NT2/D1 (cell line): ENCODE measurements around the gene WDHD1.

Source experiments
- SUZ12 ChIP-seq: IDR thresholded peaks from 2 replicates; pipeline ENCODE4 v1.6.1; 2011; ENCODE audit not compliant: insufficient read length, insufficient read depth; ENCODE audit errors: extremely low read depth
- YY1 ChIP-seq: IDR thresholded peaks from 2 replicates; pipeline ENCODE4 v1.6.1; 2011; ENCODE audit not compliant: insufficient read length, insufficient read depth
- ZNF274 ChIP-seq: IDR thresholded peaks from 2 replicates; pipeline ENCODE4 v1.6.1; 2011; ENCODE audit warnings: mild to moderate bottlenecking, low read depth, low read length

DNA sequence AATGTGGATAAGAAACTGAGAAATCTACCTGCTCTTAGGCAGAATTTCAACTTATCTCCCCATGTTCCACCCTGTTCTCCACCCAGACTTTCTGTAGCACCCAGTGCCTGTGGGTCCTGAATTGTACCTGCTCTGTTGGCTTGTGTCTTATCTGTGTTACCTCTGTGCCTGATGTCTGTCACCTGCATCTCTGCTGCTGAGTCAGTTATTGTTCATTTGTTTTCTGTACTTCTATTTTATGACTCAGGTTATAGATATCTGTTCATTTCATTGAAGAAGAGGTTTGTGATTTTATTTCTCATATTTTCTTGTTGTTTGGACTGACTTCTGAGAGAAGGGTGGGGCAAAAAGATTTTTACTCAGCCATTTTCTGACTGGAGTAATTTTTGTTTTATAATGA, 11.8 kb upstream of the WDHD1 start:
- TF ChIP-seq YY1 (no peak), ZNF274 (no peak), SUZ12 (no peak)
